Upper lobe of left lung (tissue), 4 donors: ENCODE data around the gene CEBPA.

Experiments
- CTCF ChIP-seq, 6 experiments: fragments of 450-650 bp in 4 of 6; fragments of 200-600 bp in 2 of 6; sonication (generic) in 2 of 6; IDR thresholded peaks; one replicate each; pipeline ENCODE4 v1.5.1; 2016 to 2019; ENCODE audit warnings: antibody characterized with exemption in 6 of 6
- EP300 ChIP-seq, 4 donors: sonication (generic); formaldehyde crosslinking; IDR thresholded peaks; one replicate each; pipeline ENCODE4 v1.5.1; 2017; ENCODE audit warnings: antibody characterized with exemption in 4 of 4, control low read depth in 2 of 4
- POLR2A ChIP-seq, 4 donors: fragments of 450-650 bp; IDR thresholded peaks; one replicate each; pipeline ENCODE4 v1.5.1; 2016 to 2017; ENCODE audit warnings: antibody characterized with exemption in 4 of 4, mild to moderate bottlenecking in 2 of 4
- POLR2AphosphoS5 ChIP-seq, 2 donors: sonication (generic); formaldehyde crosslinking; IDR thresholded peaks; one replicate each; pipeline ENCODE4 v1.5.1; 2017; ENCODE audit warnings: antibody characterized with exemption in 2 of 2

GRCh38 chr19:33350538-33351309 lies 48.4 kb upstream of the CEBPA start:
- TF ChIP-seq CTCF (IDR thresholded peaks at IDR 0.05), result no peak
- no peak for TF ChIP-seq POLR2A (IDR thresholded peaks at IDR 0.05)
- TF ChIP-seq POLR2AphosphoS5 (IDR thresholded peaks at IDR 0.05), result no peak
- TF ChIP-seq EP300 (IDR thresholded peaks at IDR 0.05), result no peak
